CD4-positive, alpha-beta T cell treated with Interleukin-12 subunit alpha and Interleukin-12 subunit beta, for 1 hour (primary cell): Measurements from ENCODE around the gene WDR54.

Source experiments
- DNase-seq: peaks from one replicate; pipeline ENCODE4 v3.0.0-alpha.2; 2020

The WDR54 gene, protein sequence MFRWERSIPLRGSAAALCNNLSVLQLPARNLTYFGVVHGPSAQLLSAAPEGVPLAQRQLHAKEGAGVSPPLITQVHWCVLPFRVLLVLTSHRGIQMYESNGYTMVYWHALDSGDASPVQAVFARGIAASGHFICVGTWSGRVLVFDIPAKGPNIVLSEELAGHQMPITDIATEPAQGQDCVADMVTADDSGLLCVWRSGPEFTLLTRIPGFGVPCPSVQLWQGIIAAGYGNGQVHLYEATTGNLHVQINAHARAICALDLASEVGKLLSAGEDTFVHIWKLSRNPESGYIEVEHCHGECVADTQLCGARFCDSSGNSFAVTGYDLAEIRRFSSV

DNA sequence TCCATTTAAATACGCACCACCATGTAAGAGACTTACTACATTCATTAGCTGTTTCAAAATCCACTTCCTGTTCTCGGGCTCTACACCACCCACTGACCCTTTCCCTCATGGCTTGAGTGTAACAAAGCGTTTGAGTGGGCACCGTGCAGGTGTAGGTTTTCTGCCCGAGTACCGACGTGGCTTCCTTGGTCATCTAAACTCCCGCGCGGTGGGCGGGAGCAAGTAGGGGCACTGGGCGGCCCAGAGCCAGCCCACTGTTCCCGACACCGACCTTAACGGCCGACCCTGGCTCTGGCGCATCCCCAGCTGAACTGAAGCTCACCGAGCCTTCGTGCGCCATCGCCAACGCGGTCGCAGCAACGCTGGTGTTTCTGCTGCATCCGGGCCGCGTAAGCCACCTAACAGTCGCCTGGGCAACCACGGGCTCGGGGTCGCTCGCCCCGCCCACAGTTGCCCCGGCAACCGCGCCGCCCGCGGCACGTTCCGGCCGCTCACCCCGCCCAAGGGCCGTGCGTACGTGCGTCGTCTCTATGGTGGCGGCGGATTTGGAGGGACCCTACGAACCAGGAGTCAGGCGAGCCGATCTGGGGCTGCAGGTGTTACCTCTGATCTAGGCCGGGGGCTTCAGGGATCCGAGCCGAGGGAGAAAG is at the start of gene WDR54, which contains the start of gene C2orf81:
WDR54 (plus strand) TSS at position 510 of the 650 bp plus-strand sequence. CDS start 424 bp downstream, outside the sequence.
C2orf81 (minus strand) TSS at position 399 of the 650 bp plus-strand sequence; CDS start at position 340, 59 bp downstream.
- DNase-seq, result peak; percentile 95

DNA sequence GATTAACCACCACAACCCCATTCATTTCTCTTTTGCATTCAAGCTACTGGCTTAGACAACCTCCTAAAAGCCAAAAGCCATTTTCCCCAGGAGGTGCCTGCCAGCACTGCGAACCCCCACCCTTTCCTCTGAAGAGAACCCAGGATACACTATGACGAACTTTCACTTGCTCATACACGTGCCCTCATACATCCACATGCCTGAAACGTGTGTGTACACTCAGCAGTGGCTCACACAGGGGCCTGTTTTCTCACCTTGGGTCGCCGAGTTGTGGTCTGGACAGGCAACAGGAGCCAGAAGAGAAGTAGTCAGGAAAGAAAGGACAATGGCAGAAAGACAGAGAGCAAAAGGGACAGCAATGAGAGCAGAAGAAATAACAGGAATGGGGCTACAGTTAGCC is 48.9 kb upstream of the WDR54 start:
- no peak for DNase-seq

DNA sequence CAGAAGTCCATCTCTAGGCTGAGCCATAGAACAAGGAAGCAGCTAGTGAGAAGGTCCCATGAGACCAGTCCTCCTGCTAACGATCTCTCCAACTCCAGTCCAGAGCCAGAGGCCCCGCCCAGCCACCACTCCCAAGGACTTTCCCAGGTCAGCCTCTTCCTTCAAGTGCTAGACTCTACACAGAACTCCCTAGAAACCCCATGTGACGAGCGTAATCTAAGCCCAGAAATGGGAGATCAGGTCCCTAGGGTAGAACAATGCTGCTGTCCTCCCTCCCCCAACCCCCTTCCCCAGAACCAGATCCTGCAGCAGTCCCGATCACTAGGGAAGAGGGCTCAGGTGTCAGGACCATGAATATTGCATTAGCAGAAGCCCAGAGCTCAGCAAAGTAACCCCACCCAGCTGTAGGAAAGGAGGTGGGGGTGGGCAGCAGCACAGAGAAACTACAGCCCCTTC is 48.3 kb upstream of the WDR54 start:
- no peak for DNase-seq

DNA sequence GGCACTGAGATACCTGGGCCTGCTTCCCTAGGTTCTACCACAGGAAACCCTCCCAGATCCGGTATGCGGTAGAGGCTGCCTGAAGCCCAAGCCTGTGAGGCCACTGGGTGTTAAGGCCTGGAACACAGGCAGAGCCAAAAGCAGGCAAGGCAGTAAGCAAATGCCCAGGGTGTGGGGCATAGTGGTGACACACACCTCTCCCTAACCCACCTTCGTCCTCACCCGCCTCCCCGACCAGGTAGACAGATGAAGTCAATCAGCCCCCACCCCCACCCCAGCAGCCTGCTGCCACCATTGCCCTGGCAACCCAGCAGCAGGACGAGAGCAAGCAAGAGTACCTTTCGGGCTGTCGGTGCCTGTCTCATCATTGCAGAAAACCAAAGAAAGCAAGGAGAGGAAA is 47.5 kb upstream of the WDR54 start:
- DNase-seq, result no peak

DNA sequence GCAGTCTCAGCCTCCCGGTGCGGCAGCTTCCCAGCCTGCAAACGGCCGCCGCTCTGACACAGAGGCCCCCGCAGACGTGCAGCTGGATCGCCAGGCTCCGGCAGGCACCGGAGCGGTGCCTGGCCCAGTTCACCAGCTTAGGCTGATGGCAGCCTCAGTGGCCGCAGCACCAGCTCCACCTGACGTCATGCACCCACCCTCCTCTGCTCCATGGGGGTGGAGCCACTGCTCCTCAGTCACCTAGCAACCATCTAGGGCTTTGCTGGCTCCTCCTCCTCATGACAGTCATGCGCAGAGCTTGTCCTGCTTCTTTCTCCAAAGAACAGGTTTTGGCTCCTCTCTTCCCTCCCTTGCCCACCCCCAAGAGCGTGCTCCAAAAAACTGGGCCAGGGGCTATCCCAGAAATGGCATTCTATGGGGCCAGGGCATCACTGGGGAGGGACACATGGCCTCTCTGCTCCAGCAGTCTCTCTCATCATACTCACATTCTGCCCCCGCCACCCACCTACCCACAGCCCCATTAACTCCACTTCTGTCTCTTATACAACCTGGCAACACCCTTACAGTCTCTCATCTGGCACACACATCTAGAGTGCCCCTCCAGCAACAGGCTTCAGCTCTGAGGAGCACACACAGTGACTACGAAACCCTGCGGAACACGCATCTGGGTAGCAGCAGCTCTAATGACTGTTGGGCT is 46.9 kb upstream of the WDR54 start:
- no peak for DNase-seq

DNA sequence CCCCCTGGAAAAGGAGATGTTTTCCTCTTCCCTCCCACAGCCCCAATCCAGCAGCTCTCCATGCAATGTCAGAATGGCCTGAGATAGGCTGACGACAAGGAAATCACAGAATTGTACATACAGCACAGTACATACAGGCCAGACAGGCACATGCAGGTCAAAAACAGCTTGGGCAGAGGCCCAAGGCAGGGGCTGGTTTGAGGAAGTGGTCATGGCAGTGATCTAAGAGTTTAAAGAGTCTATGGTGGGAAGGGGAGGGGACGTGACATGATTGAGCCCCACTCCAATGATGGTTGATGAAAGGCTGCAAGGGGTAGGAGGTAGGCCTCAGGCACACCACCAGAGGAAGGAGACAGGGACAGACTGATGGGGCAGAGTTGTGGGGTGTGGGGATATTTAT is 45.7 kb upstream of the WDR54 start:
- DNase-seq, result no peak

DNA sequence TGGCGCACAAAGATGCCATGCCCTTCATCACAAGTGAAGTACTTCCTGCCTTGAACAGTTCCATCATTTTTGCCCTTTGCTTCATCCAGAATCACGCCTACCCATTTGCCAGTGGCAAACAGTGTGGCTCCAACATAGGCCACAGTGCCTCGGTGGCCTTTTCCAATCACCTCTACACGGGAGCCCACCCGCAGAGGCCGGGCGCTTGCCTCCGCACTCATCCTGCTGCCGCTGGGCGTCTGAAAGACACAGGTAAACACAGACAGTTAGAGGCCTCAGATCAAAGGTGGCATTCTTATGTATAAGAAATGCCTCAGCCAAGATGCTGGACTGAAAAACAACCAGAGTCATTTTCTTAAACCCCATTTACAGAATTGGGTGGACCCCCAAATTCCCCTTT is 43.5 kb upstream of the WDR54 start:
- no peak for DNase-seq

DNA sequence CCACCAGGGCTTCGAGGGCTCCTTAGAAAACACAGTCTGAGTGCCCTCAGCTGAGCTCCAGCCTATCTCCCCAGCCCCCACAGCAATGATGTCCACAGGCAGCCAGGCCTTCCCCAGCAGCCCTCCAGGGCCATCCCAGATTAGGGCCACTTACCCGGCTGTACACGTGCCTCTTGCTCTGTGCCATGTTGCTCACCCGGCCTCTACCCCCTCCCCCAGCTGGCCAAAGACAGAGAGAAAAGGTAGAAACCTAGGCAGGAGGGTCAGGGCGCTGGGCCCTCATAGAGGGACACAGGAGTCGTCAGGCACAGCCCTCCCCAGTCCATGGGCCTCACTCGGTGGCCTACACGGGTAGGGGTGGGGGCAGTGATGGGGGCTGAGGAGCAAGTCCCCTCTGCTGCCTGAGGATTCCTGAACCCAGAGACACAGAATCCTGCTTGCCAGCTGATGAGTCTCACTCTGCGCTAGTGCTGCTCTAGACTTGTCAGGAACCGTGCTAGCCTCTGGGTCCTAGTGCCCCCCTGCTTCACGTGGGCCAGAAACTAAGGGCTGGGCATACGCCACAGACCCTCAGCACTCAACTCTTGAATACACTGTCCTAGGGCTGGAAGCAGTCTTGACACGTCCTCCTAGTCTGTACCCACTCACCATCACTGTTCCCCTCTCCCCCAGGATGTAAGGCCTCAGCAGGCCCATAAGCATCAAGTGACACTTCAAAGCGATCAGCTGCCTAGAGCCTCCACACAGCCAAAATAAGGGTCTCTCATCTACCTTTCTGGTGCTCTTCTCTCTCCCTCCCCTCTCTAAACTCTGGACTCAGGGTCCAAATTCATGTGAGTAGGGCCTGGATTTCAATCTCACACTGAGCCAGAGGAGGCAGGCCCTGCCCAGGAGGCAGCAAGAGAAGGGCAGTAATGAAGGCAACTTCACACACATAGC is 41.4 kb upstream of the WDR54 start, which contains the start of gene DCTN1:
DCTN1 (minus strand) TSS at position 461 of the 939 bp plus-strand sequence; CDS start at position 187, 274 bp downstream.
- DNase-seq, result peak; percentile 21

DNA sequence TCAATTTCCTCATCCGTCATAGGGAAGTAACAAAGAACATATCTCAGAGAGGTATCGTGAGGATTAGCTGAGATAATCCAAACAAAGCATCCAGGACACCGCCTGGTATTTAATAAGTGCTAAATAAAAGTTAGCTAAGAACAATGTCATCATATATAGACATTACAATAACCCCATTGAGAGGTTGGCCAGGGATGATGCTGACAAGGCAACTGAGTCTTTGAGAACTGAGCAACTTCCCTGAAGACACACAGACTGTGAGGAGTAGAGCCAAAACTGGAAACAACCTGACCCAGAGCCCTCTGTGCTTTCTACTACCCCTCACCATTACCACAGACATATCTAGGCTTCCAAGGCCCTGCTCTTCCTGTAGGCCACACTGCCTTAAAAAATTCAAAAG is 39.8 kb upstream of the WDR54 start:
- DNase-seq, result no peak

DNA sequence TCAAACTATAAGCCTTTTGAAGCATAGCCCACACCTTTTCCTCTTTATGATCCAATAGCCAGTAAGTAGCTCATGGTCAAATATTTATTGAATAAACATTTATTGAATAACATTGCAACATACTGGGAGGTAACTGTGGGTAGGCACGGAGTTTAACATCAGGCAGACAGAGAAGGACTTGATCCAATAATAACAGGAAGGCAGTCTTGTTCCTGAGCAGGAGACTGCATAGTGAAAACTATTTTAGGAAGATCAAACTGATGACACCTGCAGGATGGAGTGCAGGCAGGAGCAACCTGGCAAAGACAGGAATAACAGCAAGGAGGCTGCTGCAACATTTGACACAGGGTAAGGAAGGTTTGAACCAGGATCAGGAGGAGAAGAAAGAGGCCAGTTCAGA is 38.3 kb upstream of the WDR54 start:
- no peak for DNase-seq

DNA sequence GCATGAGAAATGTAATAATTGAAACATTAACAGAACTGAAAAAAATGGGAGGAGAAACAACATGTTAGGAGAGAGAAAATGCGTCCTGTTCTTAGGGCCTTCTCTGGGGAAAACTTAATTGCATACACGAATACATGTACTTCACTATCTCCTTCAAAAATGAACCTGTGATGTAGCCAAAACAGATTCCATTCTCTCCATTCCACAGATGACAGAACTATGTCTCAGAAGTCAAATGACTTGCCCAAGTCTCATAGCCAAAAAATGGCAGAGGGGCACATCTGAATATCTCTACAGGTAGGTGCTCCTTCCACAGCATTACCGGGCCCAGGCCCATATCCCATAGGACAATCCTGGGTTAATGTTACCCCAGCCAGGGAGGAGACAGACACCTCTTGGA is 37.5 kb upstream of the WDR54 start:
- DNase-seq, result no peak

DNA sequence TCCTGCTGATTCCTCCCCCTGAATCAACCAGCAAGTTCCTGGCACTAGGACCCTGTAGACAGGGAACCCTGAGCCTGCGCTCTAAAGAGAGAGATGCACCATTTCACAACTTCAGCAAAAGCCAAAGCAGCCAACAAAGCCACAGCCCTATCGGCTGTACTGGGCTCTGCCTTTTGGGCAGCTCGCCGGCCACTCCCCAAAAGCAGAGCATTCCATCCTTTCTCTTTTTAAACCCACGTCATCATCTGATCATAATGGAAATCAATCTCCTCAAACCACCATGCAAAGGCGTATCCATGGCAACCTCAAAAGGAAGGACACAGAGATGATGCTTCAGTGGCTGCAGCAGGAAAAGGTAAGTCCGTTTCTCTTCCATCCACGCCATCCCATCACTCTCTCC is 36.1 kb upstream of the WDR54 start:
- DNase-seq, result no peak

DNA sequence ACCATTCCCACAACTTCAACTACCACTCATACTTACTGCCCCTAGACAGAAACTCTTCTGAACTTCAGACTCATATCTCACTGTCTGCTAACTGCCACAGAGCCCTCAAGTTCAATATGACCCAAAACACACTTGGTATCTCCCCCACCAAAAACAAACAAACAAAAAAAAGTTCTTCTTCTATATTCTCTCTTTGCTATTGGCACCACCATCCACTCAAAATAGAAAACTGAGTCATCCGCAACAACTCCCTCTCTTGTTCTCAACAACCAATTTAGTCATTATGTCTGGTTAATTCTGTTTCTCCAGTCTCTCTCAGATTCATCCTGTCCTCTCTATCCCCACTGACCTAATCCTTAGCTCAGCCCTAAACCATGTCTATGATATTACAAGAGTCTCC is 34.2 kb upstream of the WDR54 start:
- no peak for DNase-seq

DNA sequence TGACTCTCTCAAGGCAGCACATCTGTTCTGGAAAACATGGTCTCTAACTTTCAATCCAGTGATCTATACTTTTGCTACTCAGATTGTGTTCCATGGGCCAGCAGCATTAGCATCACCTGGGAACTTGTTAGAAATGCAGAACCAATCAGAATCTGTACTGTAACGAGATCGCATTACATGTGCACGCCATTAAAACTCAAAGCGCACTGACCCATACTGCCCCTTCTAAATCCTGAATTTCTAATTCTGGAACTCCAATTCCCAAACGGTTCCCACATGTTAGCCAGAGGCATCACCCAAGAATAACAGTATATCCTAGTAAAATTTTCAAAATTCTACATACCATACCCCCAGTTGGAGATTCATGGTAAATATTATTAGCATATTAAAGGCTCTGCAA is 30.9 kb upstream of the WDR54 start:
- no peak for DNase-seq

DNA sequence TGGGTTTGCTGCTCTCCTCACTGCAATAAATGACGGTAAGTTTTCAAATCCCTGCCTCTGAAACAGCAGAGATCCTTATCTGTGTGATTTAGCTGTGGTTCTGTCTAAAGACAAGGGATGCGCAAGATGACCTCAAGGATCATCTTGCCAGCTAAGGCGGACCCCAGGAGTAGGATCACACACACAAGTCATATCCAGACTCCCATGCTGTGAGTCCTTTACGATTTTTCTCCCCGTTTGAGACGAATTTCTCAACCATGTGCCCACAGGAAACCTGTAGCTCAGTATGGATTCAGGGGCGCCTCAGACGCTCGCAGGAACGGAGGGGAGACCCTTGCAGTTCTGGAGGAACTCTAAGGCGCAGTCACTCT is 30.3 kb upstream of the WDR54 start:
- DNase-seq, result no peak

DNA sequence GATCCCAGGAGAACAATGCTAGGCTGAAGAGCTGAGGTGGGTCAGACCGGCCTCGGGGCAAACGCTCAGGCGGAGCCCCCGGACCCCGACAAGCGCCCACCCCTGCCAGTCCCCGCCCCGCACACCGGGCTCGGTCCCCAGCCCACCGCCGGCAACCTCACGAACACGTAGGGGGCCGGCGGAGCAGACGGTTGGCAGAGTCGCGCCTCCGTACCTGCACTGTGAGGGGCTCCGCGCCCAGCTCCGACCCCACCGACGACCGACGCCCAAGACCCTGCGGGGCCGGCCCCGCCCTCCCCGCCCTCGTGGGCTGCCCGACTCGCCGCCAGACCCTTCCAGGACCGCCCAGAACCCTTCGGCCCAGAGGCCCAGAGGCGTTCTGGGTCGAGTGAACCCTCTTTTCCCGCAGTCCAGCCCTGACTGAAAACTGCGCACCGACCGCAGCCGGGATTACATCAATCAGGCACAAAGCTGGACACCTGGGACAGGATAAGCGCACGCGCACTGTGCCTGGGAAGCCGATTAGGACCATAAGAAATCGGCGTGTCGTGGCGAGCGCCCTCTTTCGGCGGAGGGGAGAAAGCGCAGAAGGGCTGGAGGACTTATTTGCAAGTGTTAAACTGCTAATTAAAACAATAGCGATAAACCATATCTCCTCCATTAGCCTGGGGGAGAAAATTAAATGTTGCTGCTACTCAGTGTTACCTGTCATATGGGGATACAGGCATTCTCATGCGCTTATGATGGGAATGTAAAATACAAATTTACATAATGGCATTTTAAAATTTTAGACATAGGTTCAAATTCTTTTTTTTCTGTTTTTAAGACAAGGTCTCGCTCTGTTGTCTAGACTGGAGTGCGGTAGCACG is 29.7 kb upstream of the WDR54 start:
- peak; percentile 96 for DNase-seq

DNA sequence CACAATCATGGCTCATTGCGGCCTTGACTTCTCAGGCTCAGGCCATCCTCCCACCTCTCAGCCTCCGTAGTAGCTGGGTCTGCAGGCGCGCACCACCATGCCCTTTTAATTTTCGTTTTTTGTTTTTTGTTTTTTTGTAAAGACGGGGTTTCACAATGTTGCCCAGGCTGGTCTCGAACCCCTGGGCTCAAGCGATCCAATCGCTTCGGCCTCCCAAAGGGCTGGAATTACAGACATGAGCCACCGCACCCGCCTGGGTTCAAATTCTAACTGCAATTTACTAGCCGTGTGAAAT is 29.1 kb upstream of the WDR54 start:
- no peak for DNase-seq

DNA sequence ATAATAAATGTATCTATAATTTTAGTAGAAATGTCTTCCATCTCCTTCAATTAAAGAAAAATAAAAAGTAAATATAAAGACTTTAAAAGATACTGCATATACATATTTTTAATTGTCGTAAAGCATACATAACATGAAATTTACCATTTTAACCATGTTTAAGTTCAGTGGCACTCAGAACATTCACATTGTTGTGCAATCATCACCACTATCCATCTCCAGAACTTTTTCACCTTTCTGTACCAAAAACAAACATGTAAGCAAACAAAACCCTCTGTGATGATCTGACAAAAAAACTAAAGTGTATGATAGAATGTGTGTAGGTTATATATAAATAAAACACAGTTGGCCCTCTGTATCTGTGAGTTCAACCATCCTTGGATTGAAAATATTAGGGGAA is 28.0 kb upstream of the WDR54 start:
- no peak for DNase-seq

DNA sequence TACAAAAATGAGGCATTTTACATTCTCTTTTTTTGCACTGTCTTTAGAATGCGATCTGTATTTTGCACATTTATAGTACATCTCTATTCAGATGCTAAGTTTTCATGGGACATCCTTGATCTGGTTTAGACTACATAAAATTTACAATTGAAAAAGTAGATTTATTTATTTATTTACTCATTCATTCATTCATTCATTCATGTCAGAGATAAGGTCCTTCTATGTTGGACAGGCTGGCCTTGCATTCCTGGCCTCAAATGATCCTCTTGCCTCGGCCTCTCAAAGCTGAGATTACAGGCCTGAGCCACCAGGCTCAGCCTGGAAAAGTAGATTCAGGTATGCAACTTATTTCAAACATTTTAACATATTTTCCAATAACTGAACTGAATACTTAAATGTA is 25.4 kb upstream of the WDR54 start:
- no peak for DNase-seq

DNA sequence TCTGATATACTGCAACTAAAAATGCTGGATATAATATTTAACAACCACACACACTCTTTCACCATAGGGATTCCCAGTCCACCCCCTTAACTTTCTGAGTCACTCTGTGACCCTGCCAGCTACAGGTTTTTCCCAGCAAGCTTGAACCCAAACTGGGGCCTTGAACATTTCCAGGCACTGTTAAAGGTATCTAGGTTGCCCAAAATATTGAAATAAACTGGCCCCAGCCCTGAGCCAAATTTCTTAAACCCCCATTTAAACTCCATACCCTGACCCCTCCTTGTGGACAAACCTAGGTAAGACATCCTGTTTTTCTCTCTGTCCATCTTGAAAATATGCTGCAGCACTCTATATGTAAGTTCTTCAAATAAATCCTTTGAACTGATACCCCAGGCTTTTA is 21.7 kb upstream of the WDR54 start:
- peak; percentile 59 for DNase-seq

DNA sequence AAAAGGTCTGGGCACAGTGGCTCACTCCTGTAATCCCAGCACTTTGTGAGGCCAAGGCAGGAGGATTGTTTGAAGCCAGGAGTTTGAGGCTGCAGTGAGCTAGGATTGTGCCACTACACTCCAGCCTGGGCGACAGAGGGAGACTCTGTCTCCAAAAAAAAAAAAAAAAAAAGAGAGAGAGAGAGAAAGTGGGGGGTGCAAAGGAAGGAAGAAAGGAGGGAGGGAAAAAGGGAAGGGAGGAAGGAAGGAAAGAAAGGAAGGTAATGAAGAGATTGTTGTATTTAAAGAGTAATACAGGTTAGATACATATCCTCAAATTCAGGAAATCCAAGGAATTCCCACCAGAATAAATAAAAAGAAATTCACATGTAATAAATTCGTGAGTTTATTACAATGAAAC is 19.6 kb upstream of the WDR54 start:
- DNase-seq, result no peak

DNA sequence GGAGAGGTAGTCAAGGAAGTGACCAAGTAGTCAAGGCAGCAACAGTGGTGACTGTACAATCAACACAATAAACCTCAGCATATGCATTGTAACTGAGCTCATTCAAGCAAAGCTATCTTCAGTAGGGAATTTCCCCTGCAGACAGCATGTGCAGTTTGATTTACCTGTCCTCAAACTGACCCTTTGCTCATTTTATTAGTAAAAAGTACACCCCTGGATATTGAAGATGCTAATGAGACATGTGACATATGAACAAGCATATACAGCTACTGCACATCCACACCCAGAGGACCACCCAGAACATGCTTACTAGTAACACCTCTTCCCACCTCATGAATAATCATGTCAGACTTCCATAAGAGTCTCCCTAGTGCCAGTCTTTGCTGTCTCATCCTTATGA is 15.5 kb upstream of the WDR54 start:
- no peak for DNase-seq
